GM21737 (cell line): ENCODE measurements around the gene CCDC73.
"Not testable (repeated sequence)": the region's sequence is repeated elsewhere in the genome, so short reads cannot be mapped to it uniquely, and the experiment has no call there.

ENCODE experiments used
- ATAC-seq: cut with Tn5 transposase; IDR thresholded peaks from one replicate; pipeline ENCODE4 v1.9.1; 2021; ENCODE audit warnings: mild to moderate bottlenecking, moderate library complexity; ENCODE audit not compliant: unreplicated experiment

CCDC73 gene

DNA sequence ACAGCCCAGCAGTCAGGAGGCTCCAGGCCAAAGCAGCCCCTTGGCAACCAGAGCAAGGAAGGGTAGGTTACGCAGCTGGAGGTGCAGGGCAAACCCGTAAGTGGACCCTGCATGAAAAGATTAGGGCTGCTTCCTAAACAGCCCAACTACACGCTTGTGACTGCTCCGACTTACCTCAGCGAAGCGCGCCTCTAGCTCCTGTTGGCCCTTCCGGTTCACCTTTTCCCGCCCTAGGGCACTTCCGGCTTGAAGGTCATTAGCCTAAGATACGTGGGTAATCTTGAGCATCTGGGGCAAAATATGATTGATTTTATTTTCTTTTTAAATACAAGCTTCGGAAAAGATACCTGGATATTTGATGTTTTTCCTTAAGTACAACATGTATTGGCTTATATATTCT is at the start of gene CCDC73:
CCDC73 (minus strand) TSS at position 224 of the 400 bp plus-strand sequence. CDS start 34,419 bp downstream, outside the sequence.
- no peak for ATAC-seq

DNA sequence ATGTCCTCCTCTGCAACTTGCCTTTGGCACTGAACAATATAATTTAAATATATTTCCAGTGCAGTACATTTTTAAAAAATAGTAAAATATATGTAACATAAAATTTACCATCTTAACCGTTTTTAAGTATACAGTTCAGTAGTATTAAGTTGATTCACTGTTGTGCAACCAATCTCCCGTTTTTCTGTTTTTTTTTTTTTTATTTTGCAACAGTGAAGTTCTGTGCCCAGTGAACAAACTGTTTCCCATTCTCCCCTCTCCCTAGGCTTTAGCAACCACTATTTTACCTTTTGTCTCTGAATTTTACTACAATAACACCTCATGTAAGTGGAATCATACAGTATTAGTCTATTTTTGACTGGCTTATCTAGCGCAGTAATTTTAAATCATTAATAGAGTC is 49.1 kb upstream of the CCDC73 start:
- no peak for ATAC-seq

DNA sequence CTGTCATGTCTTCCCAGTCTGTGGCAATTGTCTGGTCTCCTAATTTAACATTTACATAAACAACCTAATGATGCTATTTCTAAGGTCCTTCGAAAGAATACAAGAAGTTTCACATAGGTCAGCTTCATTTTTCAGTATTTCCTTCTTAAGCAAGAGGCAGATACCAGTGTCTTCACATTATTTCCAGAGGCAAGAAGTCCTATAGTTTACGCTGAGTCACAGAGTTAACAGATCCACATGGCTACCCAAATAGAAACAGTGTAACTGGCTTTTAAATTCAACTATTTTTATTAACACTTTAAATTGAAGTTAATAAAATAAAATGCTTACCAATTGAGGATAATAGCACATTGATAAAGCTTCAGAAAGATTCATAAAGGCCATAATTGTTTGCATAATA is 46.1 kb upstream of the CCDC73 start:
- no peak for ATAC-seq

DNA sequence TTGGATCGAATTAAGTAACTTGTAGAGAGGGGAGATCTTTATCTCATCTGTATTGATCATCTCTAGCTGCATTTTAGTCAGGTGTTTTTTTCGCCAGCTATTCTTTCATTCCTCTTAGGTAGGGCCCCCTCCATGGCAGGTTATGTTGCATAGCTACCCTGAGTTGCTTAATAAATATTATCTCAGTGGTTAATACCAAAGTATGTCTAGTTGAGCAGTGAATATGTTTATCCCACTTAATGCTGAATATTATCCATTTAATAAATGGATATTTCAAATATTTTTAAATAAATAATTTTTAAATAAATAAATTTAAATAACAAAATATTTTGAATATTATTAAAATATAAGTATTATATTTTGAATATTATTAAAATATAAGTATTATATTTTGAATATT is 44.8 kb upstream of the CCDC73 start:
- ATAC-seq, result no peak

GRCh38 chr11:32838505-32839274 is 44.2 kb upstream of the CCDC73 start:
- no peak for ATAC-seq

DNA sequence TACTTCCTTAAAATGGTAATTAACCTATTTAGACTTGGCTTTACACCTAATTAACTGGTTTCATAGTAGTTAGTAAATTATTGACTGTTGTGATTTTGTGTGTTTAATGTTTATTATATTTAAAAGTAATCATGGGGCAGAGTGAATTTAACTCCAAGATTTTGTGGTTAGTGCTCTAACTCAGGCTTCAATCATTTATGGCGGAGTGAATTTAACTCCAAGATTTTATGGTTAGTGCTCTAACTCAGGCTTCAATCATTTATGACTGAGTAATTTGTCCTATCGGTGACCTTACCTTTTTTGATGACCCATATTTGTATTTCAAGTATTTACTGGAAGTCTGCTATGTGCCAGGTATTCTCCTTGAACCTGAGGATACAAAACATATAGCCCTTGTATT is 42.5 kb upstream of the CCDC73 start:
- ATAC-seq, result no peak

- no peak for ATAC-seq
These were observed 39.5 kb upstream of the CCDC73 start for GRCh38 chr11:32833921-32834320.

GRCh38 chr11:32831221-32831620 is 36.8 kb upstream of the CCDC73 start:
- no peak for ATAC-seq

DNA sequence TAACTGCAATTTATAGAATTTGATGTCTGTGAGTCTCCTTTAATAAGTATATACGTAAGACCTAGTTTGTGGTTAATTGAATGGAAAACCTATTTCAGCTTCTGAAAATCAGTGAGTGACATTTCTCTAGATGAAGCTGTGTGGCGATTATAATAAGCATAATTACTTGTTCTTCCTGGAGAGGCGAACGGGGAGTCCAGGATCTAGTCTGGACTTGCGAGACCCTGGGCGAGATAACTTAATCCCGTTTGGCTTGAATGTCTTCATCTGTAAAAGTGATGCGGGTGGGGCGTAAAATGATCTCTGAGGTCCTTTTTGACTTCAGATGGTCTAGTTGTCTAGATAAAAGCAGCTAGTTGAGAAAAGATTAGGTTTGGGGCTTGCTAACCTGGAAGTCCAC is 36.3 kb upstream of the CCDC73 start:
- no peak for ATAC-seq

DNA sequence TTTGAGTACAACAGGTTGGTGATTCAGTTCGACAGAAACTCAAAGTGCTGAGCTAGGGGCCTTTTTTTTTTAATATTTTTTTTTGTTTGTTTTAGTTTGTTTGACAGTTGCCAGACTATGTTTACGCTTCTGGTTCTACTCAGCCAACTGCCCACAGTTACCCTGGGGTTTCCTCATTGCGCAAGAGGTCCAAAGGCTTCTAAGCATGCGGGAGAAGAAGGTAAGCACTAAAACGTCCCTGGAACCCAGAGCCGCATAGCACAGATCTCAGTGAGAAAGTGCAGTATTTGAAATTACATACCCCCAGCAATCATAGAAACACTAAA is 35.9 kb upstream of the CCDC73 start:
- no peak for ATAC-seq

DNA sequence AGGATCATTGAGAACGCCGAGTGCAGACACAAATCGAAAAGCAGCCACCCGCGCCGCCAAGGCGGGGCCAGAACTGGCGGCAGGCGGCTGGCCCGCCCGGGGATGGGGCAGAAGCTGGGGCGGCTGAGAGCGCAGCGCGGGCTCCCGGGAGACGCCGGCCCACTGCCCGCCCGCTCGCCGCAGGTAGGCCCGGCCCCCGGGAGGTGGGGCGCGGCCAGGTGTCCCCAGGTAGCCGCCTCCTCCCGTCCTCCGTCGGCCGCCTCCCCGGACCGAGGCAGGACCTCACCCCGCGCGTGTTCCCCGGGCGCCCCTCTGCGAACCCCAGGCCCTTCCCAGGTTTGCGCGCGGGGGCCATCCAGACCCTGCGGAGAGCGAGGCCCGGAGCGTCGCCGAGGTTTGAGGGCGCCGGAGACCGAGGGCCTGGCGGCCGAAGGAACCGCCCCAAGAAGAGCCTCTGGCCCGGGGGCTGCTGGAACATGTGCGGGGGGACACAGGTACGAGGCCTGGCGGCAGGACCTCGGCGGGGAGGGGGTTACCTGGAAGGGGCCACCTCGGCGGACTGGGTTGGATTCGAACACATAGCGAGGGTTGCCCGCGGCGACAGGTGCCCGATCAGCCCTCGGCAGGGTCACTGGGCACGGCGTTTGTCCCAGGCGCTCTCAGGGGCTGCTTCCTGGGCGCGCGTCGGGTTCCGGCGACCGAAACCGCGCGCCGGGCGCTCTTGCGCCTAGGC is 35.4 kb upstream of the CCDC73 start, which contains the start of gene PRRG4:
PRRG4 (plus strand) TSS at position 248 of the 733 bp plus-strand sequence. CDS start 603 bp downstream, outside the sequence.
- ATAC-seq, result peak; percentile 68

- ATAC-seq, result peak; percentile 37
These were observed 34.8 kb upstream of the CCDC73 start for GRCh38 chr11:32829157-32829679.

GRCh38 chr11:32827276-32827675 is 32.8 kb upstream of the CCDC73 start:
- no peak for ATAC-seq

DNA sequence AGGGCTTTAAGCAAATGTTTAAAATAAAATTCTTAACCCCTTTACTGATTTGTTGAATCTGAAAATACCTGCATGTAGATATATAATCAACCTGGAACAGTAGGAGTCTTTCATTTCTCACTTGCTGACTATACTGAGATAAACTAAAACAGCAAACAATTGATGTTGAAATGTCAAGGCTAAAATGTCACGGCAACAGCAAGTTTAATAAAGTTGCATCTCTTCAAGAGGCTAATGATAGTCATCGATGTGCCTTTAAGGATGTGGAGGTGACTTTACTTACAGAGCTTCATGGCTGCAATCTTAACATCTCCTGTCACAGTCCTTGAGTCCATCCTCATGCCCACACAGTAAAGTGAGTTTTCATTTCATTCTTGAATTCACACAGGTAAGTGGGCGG is 31.7 kb upstream of the CCDC73 start:
- no peak for ATAC-seq

DNA sequence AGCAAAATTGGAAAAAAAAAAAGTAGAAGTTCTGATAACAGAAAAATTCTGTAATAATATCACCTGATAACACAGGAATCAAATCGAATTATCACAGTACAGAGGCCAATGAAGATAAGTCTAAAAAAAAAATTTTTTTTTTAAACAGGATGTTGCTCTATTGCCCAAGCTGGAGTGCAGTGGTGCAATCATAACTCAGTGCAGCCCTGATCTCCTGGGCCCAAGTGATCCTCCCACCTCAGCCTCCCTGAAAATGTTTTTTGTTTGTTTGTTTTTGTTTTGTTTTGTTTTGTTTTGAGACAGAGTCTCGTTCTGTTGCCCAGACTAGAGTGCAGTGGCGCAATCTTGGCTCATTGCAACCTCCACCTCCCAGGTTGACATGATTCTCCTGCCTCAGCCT is 29.2 kb upstream of the CCDC73 start:
- ATAC-seq, result not testable (repeated sequence)

DNA sequence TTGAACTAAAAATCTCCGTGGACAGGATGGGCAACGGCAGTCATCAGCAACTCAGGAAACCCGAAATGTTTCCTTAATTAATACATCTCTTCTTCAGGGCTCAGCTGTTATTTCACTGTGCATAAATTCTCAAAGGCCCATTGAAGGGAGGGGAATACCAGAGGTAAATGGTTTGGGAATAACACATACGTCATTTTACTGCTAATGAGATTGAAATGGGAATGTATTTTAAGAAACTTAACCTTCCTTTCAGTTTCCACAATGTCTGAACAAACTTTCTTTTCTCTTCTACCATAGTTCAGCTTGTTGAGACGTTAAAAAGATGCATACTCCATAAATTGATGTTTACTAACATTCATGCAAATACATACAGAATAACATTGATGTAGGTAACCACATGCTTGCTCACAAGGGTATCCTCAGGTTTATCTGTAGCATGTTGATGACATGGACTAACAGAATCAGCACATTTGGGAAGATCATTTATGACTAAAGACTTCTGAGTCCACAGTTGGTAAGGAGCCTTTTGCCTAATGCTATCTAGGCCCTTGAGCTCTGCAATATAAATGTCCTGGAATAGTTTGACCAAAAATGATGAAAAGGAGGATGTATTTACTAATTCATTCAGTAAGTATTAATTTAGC is 27.6 kb upstream of the CCDC73 start:
- no peak for ATAC-seq

DNA sequence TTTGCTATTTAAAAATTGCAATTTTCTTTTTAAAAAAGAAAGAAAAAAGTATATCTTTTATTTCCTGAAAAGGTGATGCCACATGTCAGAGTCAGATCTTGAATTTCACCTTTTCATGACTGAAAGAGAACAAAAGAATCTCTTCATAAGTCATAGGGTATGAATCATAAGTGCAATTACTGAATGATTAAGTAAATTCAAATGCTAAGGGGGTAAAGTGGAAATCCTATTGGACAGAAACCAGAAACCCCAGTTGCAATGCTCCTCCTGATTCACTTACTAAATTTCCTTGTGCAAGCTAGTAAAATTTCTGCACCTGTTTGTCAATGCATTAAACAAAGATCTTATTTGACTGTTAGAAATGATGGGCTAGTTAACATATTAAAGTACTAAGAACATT is 27.1 kb upstream of the CCDC73 start:
- ATAC-seq, result no peak

DNA sequence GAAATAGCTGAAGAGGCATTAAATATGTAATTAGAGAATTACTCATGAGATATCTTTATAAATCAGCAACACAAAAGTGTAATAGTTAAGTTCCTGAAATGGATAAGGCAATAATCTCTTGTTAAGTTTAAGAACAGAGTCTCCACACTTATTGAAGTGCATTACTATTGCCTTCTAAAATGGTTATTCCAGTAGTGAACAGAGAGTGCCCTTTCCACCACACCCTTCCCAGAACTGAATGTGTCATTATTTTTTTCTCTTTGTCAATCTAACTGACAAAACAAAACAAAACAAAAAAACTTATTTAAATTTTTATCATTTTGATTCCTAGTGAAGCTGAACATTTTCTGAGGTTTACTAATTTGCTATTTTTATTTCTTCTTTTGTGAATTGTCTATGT is 26.0 kb upstream of the CCDC73 start:
- ATAC-seq, result no peak

GRCh38 chr11:32819187-32819586 is 24.7 kb upstream of the CCDC73 start:
- no peak for ATAC-seq

GRCh38 chr11:32817852-32818183 is 23.4 kb upstream of the CCDC73 start:
- ATAC-seq, result no peak

DNA sequence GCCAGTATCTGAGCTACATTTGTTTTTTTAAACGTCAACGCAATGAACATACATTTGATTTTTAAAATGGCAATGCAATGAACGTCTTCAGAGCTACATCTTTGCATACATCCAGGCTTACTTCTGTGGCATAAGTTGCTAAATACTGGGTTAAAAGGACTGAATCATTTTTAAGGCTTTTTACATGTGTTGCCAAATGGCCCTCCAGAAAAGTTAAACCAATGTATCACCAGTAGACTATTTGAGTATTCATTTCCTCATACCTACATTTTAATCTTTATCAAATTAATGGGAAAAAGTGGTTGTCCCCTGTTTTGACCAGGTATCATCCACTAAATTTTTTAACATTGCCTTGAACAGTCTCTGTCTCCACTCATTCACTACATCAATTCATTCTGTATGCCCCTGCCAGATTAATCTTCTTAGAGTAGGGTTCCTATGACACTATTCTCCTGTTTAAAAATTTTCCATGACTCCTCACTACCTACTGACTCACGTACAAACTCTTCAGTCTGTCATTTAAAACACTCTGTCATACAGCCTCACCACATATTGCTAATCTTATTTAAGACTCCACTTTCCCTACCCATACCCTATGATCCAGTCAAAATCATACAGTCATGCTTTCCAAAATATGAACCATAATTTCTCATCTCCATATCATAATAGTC is 22.9 kb upstream of the CCDC73 start:
- ATAC-seq, result no peak
